Activated naive CD4-positive, alpha-beta T cell treated with anti-CD3 and anti-CD28 coated beads, Interleukin-2, amount 50 U/mL, for 16 hours (primary cell): ENCODE data around the gene GPR84.

ENCODE experiments used
- DNase-seq: peaks from one replicate; pipeline ENCODE4 v3.0.0-alpha.2; 2020

GPR84 gene

DNA sequence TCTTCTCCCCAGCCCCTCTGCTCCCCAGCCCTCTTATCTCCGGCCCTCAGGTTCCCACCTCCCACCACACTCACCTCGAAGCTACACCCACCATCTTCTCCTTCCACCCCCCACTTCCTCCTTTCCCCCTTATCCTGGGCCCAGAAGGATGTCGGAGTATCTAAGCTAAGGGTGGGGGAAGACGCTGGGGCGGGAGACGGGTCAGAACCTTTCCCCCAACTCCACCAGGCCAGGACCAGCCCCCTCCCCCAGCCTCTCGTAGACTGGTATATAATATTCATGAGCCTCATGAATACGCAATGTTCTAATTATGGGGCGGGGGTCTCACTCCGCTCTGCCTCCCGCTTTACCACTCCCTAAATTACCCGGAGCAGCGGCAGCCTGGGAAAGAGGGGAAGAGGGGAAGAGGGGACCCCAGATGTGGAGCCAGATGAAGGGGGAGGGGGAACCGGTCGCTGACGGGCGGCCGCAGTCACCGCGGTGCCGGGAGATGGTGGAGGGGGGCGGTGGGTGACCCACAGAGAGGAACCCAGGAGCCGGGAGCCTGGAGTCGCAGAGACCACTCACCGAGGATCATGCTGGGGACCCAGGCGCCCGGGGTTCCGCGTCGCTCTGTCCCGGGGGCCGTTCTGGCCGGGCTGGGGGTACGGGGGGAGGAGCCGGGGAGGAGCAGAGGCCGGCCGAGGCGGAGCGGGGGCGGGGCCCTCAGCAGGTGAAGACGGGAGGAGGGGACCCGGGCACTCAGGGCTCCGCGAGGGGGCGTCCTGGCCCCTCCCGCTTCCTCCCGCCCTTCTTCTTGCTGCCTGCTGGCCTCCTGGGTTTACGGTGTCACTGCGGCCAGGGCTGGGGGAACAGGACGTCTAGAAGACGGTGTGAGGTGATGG is 26.6 kb upstream of the GPR84 start:
- peak; percentile 72 for DNase-seq

DNA sequence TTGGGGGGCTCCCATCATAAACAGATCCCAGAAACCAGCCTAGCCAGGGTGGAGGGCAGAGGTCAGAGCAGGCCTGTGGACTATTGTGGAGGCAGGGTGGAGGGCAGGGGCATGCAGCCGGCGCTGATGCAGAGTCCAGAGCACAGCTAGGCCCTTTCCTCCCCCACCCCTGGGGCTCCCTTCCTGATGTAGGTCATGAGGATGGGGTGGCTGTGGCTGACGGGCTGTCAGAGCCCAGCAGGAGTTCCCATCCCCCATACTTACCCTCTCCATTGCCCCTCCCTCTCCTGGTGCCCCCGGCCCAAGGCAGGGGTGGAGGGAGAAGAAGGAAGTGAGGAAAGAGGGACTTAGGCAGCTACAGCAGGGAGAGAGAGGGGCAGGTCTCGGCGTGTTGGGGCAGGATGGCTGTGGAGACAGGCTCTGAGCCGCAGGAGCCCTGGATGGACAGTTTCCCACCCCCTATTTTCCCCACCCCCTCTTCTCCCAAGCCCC is 25.9 kb upstream of the GPR84 start:
- DNase-seq, result no peak

DNA sequence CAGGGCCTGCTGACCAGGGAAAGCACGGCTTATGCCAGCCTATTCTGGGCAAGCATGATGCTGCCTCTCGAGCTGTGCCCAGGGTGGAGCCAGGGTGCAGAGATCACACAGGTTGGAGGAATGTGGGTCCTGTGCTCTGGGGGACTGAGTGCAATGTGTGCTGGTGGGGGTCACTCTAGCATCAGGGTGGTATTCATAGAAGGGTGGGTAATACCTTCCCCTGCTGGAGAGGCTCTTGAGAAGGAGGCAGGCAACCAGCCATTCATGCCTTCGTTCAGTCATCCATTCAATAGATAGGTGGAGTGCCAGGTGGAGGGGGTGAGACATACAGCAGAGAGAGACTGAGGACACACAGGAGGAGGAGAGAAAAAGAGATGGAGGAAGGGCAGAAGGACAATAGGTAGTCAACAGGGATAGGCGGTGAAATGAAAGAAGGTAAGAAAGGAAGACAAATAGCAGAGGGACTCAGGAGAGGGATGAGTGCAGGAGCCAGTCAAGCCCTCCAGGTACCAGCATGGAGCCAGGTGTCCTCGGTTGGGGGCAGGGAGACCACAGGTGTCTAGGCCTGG is 25.4 kb upstream of the GPR84 start:
- no peak for DNase-seq

- DNase-seq, result no peak
Observed at GRCh38 chr12:54389134-54389508, 24.8 kb upstream of the GPR84 start.

DNA sequence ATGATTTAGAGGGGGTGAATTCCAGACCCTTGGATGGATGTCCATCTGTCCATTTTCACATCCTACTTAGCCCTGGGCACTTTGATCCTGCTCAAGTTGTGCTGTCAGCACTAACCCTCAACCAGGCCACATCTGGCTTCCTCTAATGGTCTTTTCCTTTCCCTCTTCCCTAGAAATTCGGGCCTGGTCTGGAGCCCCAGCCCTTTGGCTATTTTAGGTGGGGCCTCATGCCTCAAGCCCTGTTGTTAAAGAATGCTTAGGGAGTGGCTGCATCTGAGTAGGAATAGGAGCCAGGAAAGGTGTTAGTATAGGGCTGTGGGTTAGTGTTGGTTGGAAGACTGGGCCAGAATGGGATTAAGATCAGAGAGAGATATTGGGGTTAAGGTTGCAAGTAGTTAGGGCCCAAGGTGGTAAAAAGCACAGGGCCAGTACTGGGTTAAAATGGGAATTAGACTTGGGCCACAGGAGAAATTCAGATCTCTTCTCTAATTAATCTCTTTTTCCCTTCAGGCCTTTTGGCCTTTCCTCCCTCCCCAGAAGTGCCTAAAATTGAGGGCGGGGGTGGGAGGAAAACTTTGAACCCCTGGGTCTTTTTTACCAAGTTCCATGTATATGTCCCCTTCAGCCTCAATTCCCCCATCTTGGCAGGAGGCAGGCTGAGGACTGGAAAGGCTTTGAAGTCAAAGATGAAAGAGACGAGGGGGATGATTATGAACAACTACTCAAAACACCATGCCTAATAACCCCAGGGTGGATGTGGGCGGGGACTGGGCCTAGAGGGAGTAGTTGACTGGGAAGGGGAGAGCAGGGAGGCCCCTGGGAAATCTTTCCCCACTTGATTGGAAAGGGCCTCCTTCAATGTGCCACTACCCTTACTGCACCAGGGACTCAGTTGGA is 24.2 kb upstream of the GPR84 start:
- no peak for DNase-seq

GRCh38 chr12:54387114-54387467 is 22.8 kb upstream of the GPR84 start:
- no peak for DNase-seq

DNA sequence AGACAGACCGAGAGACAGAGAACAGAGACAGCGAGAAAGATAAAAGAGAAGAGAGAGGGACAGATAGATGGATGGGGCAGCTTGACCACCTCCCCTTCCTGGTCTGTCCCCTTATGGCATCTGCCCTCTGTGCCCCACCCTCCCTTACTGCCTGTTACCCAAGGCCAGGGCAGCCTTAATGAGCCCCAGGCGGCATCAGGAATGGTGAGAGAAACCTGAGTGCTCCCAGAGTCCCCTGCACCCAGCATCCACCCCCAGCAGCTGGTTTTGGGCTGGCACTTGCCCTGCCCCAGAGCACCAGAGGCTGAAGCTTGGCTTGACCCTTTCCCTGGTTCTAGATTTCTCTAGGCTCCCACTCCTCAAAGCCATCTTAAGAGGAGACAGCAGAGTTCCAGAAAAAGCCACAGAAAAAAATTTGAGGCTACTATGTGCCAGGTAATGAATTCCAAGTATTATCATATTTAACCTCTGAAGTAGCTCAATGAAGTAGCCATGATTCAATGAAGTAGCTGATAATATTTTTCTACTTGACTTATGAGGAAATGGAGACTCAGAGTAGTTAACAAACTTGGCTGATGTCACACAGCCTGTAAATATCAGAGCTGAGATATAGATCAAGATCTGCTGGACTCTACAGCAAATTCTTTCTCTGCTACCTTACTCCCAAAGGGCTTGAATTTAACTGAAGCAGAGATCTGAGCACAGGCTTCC is 22.3 kb upstream of the GPR84 start:
- no peak for DNase-seq

- DNase-seq, result no peak
Observed at GRCh38 chr12:54385251-54385914, 21.1 kb upstream of the GPR84 start.

- no peak for DNase-seq
Observed at GRCh38 chr12:54384591-54385041, 20.3 kb upstream of the GPR84 start, which contains the start of gene ZNF385A. Gene ZNF385A, minus strand, starts transcription at chr12:54384733. Its CDS starts 219 bp downstream, at chr12:54384514.

GRCh38 chr12:54383041-54383609 is 18.8 kb upstream of the GPR84 start:
- DNase-seq, result no peak

DNA sequence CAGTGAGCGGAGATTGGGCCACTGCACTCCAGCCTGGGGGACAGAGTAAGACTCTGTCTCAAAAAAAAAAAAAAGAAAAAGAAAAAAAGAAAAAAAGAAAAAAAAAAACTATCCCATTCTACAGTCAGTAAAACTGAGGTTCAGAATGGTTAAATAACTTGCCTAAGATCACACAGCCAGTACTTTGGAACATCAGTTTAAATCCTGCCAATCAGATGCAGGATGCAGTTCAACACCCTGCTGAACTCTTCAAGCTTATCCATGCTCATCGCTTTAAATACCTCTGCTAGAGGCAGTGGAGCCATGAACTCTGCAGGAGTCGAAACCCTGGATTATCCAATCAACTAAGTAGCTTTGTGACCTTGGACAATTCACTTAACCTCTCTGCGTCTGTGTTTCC is 16.9 kb upstream of the GPR84 start:
- DNase-seq, result no peak

GRCh38 chr12:54379398-54380201 is 15.3 kb upstream of the GPR84 start:
- DNase-seq, result peak; percentile 92

DNA sequence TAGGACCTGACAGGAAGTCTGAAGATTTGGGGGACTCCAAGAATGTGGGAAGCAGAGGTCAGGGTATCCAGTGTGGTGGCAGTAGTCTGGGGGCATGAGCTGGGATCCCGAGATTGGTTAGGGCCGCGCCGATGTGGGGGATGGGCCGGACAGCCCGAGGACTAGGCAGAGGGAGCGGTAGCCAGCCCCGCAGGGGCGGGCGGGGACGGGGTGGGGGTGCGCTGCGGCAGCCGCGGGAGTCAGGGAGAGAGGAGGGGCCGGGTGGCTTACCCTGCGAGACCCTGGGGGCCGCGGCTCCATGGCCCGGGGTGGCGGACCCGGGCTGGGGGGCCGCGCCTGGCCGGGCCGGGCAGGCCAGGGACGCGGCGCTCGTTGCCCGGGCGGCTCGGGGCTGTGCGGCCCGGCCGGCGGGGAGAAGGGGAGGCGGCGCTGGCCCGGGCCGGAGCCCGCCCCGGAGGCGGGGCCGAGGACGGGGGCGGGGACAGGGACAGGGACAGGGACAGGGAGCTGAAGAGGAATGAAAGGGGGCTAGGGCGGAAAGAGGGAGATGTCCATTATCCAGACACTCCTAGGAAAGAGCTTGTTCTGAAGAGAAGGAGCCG is 14.6 kb upstream of the GPR84 start:
- no peak for DNase-seq

DNA sequence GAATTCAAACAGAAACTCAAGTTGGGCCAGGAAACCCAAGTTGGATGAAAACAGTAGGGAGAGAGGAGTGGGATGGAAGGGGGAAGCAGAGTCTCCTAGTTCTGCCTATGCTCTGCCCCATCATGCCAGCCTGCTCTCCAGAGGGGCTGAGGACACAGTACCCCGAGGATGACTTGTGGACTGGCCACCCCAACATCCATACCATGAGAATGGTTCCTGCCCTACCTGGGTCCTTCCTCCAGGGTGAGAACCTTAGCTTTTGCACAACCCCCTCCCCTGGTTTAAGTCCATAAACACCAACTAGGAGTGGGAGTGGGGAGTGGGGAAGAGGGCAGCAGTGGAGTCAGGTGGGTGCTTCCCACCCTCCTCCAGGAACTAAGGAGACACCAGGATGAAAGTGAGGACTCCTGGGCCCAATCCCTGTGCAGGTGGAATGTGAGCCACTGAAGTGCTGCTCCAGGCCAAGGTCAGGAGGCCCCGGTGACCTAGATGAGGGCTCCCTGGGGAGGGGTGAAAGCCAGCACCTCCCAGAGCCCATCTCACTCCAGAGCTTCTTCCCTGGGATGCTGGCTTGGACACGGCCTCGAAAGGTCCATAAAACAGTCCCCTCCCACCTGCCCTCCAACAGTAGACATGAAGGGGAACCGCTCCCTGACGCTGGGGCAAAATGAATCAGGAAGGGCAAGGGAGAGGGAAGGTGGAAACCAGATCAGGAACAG is 13.7 kb upstream of the GPR84 start:
- DNase-seq, result no peak

DNA sequence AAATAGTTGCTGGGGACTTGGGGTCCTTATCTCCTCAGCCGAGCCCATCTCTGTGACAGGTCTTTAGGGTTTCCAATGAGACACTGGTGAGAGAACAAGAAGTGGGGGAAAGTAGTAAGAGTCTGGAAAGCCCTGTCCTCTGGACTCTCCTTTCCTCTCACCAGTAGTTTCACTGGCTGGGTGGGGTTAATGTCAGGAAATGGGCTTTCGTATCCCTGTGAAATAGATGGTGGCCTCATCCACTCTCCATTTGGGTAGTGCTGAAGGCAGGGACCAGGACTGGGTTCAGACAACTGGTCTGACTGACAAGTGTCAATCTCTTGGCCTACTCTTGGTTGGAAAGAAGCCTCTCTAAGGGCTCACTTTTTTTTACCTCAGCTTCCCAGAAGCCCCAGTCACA is 12.7 kb upstream of the GPR84 start:
- DNase-seq, result no peak

DNA sequence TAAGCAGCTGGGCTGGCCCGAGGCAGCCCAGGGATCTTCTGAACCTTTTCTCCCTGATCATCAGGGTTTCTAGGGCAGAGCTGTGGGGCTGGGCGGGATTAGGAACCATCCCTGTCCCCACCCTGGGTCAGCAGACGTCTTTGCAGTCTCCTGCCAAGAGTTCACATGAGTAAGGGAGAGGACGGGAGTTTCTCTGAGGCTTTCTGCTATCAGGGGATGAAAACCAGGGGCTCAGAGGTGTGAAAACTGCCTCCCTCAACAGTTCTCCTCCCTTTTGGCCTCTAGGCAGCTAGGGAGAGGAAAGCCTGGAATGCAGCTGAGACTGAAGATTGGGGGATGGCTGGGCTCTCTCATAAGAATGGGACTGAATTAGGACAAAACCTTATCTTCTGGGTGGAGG is 12.3 kb upstream of the GPR84 start:
- DNase-seq, result no peak

GRCh38 chr12:54375259-54375579 is 10.9 kb upstream of the GPR84 start:
- DNase-seq, result no peak

- DNase-seq, result no peak
Observed at GRCh38 chr12:54374562-54375258, 10.4 kb upstream of the GPR84 start.
